ENCODE data around the gene PALM3.
"Not testable (repeated sequence)": the region's sequence is repeated elsewhere in the genome, so short reads cannot be mapped to it uniquely, and the experiment has no call there.

DNA sequence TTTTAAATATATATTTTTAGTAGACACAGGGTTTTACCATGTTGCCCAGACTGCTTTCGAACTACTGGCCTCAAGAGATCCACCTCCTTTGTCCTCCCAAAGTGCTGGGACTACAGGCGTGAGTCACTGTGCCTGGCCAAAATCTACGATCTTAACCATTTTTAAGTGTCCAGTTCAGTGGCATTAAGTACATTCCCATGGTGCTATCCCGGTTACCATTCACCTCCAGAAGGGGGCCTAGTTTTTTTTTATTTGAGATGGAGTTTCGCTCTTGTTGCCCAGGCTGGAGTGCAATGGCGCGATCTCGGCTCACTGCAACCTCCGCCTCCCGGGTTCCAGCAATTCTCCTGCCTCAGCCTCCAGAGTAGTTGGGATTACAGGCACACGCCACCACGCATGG is 26.7 kb downstream of the PALM3 start:
- TF ChIP-seq, protein P1, sequence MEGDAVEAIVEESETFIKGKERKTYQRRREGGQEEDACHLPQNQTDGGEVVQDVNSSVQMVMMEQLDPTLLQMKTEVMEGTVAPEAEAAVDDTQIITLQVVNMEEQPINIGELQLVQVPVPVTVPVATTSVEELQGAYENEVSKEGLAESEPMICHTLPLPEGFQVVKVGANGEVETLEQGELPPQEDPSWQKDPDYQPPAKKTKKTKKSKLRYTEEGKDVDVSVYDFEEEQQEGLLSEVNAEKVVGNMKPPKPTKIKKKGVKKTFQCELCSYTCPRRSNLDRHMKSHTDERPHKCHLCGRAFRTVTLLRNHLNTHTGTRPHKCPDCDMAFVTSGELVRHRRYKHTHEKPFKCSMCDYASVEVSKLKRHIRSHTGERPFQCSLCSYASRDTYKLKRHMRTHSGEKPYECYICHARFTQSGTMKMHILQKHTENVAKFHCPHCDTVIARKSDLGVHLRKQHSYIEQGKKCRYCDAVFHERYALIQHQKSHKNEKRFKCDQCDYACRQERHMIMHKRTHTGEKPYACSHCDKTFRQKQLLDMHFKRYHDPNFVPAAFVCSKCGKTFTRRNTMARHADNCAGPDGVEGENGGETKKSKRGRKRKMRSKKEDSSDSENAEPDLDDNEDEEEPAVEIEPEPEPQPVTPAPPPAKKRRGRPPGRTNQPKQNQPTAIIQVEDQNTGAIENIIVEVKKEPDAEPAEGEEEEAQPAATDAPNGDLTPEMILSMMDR (IDR thresholded peaks at IDR 0.05) = not testable (repeated sequence)
- not testable (repeated sequence) for TF ChIP-seq POLR2A, EP300 (IDR thresholded peaks at IDR 0.05)

Data from ovary (tissue), 3 donors.